Body of pancreas (tissue), 4 donors: ENCODE measurements around the gene RASA3. TPM values are rescaled to one million over a fixed set of nuclear protein-coding genes. Genes with fewer than 3 reads are reported as not detected.
"Not testable (repeated sequence)": the region's sequence is repeated elsewhere in the genome, so short reads cannot be mapped to it uniquely, and the experiment has no call there.

Source experiments
- ATAC-seq: fragments of 150-250 bp; one replicate; pipeline ENCODE4 v1.9.1; 2016
- DNase-seq, 4 donors: peaks; one replicate each; pipeline ENCODE4 v3.0.0-alpha.2; 2019
- H3K27ac ChIP-seq, 4 donors: fragments of 200-600 bp; sonication (generic); 1 replicate in 3 of 4; 2 replicates in 1 of 4; pipeline versions ENCODE4 v1.5.1 to v1.6.1; 2016 to 2019; ENCODE audit warnings: mild to moderate bottlenecking in 1 of 4, mixed read lengths in 1 of 4, moderate library complexity in 1 of 4
- H3K27me3 ChIP-seq, 2 donors: fragments of 200-600 bp; sonication (generic); one replicate each; pipeline ENCODE4 v1.6.0; 2016; ENCODE audit warnings: mild to moderate bottlenecking in 1 of 2
- H3K36me3 ChIP-seq, 2 donors: fragments of 200-600 bp; sonication (generic); replicated peaks in 1 of 2; 2 replicates each; pipeline ENCODE4 v1.5.1; 2016; ENCODE audit warnings: low read depth in 2 of 2; ENCODE audit not compliant: insufficient read depth in 1 of 2
- H3K4me1 ChIP-seq: fragments of 200-600 bp; sonication (generic); one replicate; pipeline ENCODE4 v1.6.0; 2016
- H3K4me3 ChIP-seq, 2 donors: fragments of 200-600 bp; sonication (generic); 1 replicate in 1 of 2; 2 replicates in 1 of 2; pipeline ENCODE4 v1.5.1; 2016 to 2019
- H3K9me3 ChIP-seq, 3 donors: fragments of 200-600 bp; sonication (generic); 1 replicate in 2 of 3; 2 replicates in 1 of 3; pipeline ENCODE4 v1.5.1; 2016
- CTCF ChIP-seq, 7 experiments: fragments of 450-650 bp in 4 of 7; fragments of 200-600 bp in 3 of 7; sonication (generic) in 3 of 7; IDR thresholded peaks; one replicate each; pipeline ENCODE4 v1.5.1; 2016 to 2019; ENCODE audit warnings: antibody characterized with exemption in 7 of 7
- POLR2A ChIP-seq, 3 donors: fragments of 450-650 bp; IDR thresholded peaks; one replicate each; pipeline ENCODE4 v1.6.1; 2016; ENCODE audit warnings: antibody characterized with exemption in 3 of 3, mild to moderate bottlenecking in 2 of 3
- WGBS, 2 donors: methylation state at CpG; one replicate each; pipeline ENCODE4 v1.1.5; 2017; 5-methylcytosine and 5-hydroxymethylcytosine counted together
- intact Hi-C: fragments of 100-400 bp; cut with DNase I; formaldehyde crosslinking; loops from one replicate; pipeline ENCODE4 v1.15.1; 2023
- total RNA-seq, 2 donors: library from RNA; depleted of rRNA; stranded (reverse); fragments of >200 nt; gene quantifications; one replicate each; pipeline ENCODE4 v1.1.0, GENCODE V29; 2016

RASA3 gene
- total RNA-seq, 2 donors from 2014 or later = 10.2 to 19.2 TPM

GRCh38 chr13:114161028-114161556, 28.7 kb upstream of the RASA3 start:
- no peaks in the 10 kb centered on the region for H3K36me3 ChIP-seq
- H3K4me1 ChIP-seq = peaks cover 6% of the 10 kb centered on the region
- H3K27me3 ChIP-seq = no peaks in the 10 kb centered on the region
- H3K27ac ChIP-seq = no peak overlapping the region
- 93 to 95% methylated on average over 47 of the region's 47 CpGs for WGBS, 2 donors
- DNase-seq (no peak), ATAC-seq (no peak)
- TF ChIP-seq CTCF (IDR thresholded peaks at IDR 0.05) = no peak
- no peak overlapping the region for H3K4me3 ChIP-seq
- H3K9me3 ChIP-seq = no peaks in the 10 kb centered on the region
- intact Hi-C loops = no loop called here

GRCh38 chr13:114158869-114159666, 26.6 kb upstream of the RASA3 start:
- H3K27ac ChIP-seq, H3K4me3 ChIP-seq, ATAC-seq, H3K36me3 ChIP-seq, H3K9me3 ChIP-seq, H3K4me1 ChIP-seq, DNase-seq, H3K27me3 ChIP-seq, intact Hi-C loops: not testable (repeated sequence)
- WGBS, 2 donors = 80 to 94% methylated on average over 13 of the region's 13 CpGs

GRCh38 chr13:114157869-114158495, 25.6 kb upstream of the RASA3 start:
- TF ChIP-seq POLR2A (IDR thresholded peaks at IDR 0.05) (no peak), CTCF (IDR thresholded peaks at IDR 0.05) (no peak)
- Histone ChIP-seq H3K4me1 (peaks cover 6% of the 10 kb centered on the region), H3K4me3 (no peak overlapping the region), H3K36me3 (no peaks in the 10 kb centered on the region), H3K9me3 (no peaks in the 10 kb centered on the region), H3K27me3 (no peaks in the 10 kb centered on the region), H3K27ac (no peak overlapping the region)
- no peak for ATAC-seq
- 78 to 82% methylated on average over 10 to 11 of the region's 11 CpGs for WGBS, 2 donors
- intact Hi-C loops = no loop called here
- no peak for DNase-seq

- Histone ChIP-seq H3K27ac (no peak overlapping the region), H3K27me3 (no peaks in the 10 kb centered on the region), H3K9me3 (no peaks in the 10 kb centered on the region), H3K36me3 (no peaks in the 10 kb centered on the region), H3K4me3 (no peak overlapping the region), H3K4me1 (peaks cover 6% of the 10 kb centered on the region)
- WGBS, 2 donors = 28 to 54% methylated on average over 9 to 11 of the region's 19 CpGs
- DNase-seq (no peak), ATAC-seq (no peak)
- intact Hi-C loops = no loop called here
- TF ChIP-seq POLR2A (IDR thresholded peaks at IDR 0.05) (no peak), CTCF (IDR thresholded peaks at IDR 0.05) (no peak)
These were observed 23.8 kb upstream of the RASA3 start for GRCh38 chr13:114155926-114156883.

GRCh38 chr13:114155320-114155719, 22.9 kb upstream of the RASA3 start:
- Histone ChIP-seq H3K27ac (no peak overlapping the region), H3K9me3 (no peaks in the 10 kb centered on the region), H3K4me1 (peaks cover 6% of the 10 kb centered on the region), H3K27me3 (no peaks in the 10 kb centered on the region), H3K4me3 (no peak overlapping the region), H3K36me3 (no peaks in the 10 kb centered on the region)
- intact Hi-C loops = no loop called here
- DNase-seq (no peak), ATAC-seq (no peak)
- 40% methylated on average over 1 of the region's 3 CpGs; no CpG with 5 or more reads in 1 of the 2 donors for WGBS, 2 donors
- TF ChIP-seq CTCF (IDR thresholded peaks at IDR 0.05) (no peak), POLR2A (IDR thresholded peaks at IDR 0.05) (no peak)
